SKM-1 treated with dmso at 0.1 percent for 144 hours (cell line): ENCODE results near the gene KRTAP1-3.
"Not testable (repeated sequence)": the region's sequence is repeated elsewhere in the genome, so short reads cannot be mapped to it uniquely, and the experiment has no call there.

Source experiments
- DNase-seq: peaks from one replicate; lab custom pipeline; 2025; ENCODE audit not compliant: unreplicated experiment; lab: John Stamatoyannopoulos, UW

Gene KRTAP1-3, protein sequence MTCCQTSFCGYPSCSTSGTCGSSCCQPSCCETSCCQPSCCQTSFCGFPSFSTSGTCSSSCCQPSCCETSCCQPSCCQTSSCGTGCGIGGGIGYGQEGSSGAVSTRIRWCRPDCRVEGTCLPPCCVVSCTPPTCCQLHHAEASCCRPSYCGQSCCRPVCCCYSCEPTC

DNA sequence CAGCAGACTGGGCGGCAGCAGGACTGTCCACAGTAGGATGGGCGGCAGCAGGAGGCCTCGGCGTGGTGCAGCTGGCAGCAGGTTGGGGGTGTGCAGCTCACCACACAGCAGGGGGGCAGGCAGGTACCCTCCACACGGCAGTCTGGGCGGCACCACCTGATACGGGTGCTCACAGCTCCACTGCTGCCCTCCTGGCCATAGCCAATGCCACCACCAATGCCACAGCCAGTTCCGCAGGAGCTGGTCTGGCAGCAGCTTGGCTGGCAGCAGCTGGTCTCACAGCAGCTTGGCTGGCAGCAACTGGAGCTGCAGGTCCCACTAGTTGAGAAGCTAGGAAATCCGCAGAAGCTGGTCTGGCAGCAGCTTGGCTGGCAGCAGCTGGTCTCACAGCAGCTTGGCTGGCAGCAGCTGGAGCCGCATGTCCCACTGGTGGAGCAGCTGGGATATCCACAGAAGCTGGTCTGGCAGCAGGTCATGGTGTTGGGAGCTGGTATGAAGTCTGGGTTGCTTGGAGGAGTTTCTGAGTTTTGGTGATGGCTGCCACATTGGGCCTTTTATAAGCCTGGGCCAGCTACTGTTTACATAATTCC, at the start of gene KRTAP1-3:
Gene KRTAP1-3 (minus strand): TSS at position 529 of the 590 bp plus-strand sequence. CDS start 53 bp downstream, at position 476.
- DNase-seq = not testable (repeated sequence)

DNA sequence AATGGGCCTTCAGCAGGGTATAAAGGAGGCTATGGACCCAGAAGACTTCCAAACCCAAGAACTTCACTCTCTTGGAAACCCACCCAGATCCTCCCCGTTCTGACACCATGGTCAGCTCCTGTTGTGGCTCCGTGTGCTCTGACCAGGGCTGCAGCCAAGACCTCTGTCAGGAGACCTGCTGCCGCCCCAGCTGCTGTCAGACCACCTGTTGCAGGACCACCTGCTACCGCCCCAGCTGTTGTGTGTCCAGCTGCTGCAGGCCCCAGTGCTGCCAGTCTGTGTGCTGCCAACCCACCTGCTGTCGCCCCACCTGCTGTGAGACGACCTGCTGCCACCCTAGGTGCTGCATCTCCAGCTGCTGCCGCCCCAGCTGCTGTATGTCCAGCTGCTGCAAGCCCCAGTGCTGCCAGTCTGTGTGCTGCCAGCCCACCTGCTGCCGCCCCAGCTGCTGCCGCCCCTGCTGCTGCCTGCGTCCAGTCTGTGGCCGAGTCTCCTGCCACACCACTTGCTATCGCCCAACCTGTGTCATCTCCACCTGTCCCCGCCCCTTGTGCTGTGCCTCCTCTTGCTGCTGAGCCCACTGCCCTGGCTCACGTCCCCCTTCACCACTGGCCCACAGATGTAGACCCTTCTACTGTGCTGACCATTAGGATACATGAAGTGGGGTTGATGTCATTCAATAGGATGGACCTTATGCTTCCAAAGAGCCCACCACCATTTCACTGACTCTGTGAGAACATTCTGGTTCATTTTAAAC, 49.6 kb upstream of the KRTAP1-3 start, which contains the start of gene KRTAP4-7:
Gene KRTAP4-7 (plus strand): TSS at position 51 of the 757 bp plus-strand sequence. CDS start 57 bp downstream, at position 108.
- not testable (repeated sequence) for DNase-seq

DNA sequence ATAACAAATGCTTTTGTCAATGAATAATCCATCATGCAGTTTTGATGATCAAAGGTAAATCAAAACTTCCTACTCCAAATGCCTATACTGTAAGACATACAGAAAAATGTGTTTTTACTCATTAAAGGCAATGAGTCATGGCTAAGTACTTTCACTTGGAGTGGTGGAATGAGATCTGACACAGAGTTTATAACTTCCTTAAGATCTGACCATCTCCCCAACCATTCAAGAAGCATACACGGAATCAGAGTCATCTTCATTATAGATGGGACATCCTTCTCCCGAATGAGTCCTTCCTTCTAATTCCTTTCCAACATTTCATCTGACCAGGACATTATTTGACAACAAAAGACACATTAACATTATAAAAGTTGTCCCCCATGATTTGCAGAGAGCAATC, 48.8 kb upstream of the KRTAP1-3 start:
- not testable (repeated sequence) for DNase-seq

DNA sequence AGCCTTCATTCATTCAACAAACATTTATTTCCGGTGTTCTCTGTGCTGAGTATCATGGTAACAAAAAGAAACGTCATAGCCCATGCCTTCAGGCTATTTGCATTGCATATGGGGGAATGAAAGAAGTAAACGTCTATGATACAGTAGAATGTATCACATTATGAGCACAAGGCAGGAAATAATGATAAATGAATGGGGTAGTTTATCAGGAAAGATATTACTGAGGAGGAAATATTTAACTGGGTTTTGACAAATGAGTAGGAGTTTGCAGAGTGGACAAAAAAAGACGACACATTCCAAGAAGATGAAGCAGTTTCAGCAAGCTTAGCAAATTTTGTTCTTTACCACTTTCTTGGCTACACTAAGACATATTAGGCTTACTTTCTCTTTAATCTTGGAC, 48.0 kb upstream of the KRTAP1-3 start:
- DNase-seq = no peak

DNA sequence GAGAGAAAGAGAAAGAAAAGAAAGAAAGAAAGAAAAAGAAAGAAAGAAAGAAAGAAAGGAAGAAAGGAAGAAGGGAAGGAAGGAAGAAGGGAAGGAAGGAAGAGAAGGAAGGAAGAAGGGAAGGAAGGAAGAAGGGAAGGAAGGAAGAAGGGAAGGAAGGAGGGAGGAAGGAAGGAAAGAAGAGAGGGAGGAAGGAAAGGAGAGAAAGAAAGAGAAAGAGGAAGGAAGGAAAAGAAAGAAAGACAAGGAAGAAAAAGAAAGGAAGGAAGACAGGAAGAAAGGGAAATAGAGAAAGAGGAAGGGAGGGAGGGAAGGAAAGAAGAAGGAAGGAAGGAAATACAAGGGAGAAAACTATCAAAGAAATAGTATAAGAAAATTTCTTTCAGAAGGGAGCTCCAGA, 42.1 kb upstream of the KRTAP1-3 start:
- no peak for DNase-seq

DNA sequence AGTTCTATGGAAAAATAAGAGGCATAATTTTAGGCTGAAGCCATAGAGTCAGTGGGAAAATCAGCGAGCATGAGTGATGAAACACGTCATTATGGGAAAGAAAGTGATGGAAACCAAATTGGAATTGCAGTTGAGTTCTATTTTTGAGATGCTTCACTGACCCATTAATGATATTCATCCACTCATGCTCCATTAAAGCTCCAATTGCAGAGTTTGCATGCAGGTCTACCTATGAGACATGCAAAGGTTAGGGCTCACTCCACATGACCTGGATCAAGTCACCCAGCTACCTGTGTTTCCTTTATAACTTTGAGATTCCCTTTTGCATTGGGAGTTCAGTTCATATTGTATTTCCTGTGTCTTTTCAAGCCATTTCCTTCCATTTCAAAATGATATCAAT, 39.0 kb upstream of the KRTAP1-3 start:
- no peak for DNase-seq

DNA sequence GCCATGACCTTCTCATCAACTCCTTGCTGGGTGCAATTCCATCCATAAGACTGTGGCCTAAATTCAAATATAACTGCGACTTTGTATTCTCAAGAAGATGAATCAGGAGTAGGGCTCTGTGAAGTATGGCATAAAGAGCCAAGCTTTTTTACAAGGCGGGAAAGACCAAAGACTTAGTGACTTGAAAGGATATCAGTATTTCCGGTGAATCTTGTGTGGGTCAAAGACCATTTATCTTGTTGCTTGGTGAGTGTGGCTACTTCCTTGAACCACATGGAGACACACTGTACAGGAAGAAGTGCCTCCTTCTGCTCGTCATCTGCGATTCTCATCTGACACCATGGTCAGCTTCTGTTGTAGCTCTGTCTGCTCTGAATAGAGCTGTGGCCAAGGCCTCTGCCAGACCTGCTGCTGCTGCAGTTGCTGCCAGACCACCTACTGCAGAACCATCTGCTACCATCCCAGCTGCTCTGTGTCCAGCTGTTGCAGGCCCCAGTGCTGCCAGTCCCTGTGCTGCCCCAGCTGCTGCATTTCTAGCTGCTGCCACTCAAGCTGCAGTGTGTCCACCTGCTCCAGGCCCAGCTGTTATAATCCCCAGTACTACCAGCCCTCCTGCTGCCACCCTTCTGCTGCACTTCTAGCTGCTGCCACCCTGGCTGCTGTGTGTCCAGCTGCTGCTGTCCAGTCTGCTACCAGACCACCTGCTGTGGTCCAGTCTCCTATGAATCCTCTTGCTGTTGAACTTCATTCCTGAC, 37.1 kb upstream of the KRTAP1-3 start:
- DNase-seq = no peak

DNA sequence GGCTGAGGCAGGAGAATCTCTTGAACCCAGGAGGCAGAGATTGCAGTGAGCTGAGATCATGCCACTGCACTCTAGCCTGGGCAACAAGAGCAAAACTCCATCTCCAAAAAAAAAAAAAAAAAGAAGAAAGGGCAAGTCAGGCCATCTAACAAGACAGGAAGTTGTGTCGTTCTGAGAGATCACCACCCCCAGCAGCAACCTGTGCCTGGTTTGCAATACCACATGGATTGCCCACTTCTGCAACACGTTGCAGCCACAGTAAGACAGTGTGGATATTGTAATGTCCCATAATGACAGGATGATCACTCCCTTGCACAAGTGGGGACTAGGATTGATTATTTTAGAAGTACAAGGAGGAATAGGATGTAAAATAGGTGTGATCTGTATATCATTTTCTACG, 34.4 kb upstream of the KRTAP1-3 start:
- no peak for DNase-seq

DNA sequence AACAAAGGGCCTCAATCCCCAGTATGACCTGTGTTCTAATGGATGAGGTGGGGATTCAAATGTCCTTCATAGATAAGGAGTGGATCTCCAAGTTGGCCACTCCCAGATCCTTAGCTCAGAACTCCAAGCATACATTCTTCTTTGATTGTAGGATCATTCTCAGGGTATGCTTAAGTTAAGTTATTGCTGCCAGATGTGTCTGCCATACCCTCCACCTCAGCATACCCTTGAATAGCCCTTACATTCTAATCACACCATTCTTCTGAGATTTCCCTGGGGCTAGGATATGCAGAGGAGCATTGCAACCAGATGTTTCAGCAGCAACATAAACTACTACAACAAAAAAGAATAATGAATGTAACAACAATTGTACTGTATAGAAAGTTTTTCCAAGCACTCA, 32.6 kb upstream of the KRTAP1-3 start:
- no peak for DNase-seq

DNA sequence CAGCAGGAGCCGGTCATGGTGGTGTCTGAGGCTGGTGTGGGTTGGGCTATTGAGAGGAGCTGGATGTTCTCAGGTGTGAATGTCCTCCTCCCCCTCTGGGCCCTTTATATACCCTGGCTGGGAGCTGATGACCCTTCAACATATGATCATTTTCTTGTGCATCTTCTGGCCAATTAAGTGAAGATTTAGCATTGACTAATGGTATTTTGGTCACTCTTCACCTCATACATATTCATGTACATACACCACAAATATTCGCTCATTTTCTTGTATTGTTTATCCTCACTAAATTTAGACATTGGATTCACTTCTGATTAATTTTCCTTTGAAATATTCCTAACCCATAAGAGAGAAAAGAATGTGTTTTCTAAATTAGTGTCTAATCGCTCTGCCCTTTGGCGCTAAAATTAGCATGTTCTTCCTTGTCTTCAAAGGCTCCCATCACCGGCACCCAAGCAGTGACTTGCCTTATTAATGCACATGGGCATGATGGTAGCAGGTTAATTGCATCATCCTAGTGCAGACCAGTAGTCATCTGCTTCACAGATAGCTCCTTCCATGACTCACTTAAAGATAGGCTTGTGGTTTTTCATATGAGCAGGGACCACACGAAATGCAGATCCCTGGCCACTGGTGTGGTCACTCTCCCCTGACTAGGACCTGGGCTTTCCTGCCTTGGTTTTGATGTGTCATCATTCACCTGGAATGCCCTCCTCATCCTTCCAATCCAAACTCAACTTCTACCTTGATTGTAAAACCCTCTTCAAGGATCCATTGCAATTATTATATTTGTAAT, 31.4 kb upstream of the KRTAP1-3 start, which contains the start of gene KRTAP2-4:
Gene KRTAP2-4 (minus strand): TSS at position 51 of the 796 bp plus-strand sequence. CDS start 34 bp downstream, at position 17.
- DNase-seq = no peak

DNA sequence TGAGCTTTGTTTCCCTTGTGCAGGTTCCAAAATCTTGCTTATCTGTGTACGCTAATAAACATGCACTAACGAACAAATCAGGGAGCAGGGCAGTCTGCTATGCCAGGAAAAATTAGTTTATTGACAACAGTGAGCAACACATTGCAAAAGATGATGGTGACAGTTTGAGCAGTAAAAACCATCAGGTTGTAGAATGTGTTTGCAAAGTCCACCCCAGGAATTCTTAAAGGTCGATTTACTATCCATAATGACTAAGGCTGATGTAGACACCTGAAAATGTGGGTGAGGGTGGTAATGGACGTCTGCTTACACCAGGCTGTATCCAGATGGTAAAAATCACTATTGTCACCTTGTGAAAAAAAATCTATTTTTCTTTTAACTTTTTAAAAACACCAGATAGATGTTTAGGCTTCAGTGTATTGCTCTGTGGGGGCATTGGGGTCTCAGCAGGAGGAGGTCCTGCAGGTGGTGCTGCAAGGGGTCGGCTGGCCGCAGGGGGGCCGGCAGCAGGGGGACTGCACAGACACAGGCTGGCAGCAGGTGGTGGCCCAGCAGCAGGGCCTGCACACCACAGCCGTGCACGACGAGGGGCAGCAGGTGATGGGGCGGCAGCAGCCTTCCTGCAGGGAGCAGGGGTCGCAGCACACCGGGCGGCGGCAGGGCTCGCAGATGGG, 30.5 kb upstream of the KRTAP1-3 start:
- DNase-seq = not testable (repeated sequence)

DNA sequence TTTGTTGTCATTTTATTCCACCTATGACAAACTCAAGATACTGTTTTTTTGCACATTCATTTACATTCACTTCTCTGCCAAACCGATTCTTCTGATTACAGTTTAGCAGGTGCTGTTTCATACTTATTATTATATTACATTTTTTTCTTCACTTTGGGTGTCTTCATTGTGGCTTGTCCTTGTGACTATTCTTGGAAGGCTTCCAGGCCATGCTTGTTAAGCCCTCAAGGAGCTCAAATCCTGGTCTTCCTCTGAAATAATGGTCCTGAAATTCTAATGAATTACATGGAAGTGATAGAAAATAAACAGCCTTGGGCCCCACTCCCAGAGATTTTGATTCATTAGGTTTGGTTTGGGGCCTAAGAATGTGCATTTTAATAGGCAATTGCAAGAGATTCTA, 29.6 kb upstream of the KRTAP1-3 start:
- DNase-seq = no peak

DNA sequence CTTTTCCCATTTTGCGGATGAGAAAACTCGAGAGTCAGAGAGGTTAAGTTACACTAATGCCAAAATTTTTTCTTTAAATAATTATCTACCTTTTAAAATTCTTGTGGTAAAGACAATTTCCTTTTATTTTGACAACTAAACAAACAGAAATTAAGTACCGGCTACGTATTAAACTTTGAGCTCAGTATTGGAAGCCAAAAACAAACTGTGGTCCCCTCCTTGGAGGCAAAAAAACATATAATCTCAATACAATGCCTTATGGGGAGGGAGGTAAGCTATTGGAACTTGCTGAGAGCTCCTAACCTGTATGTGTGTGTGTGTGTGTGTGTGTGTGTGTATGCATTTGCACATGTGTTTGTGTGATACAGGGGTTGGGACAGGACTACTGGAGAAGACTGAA, 28.8 kb upstream of the KRTAP1-3 start:
- DNase-seq = no peak

DNA sequence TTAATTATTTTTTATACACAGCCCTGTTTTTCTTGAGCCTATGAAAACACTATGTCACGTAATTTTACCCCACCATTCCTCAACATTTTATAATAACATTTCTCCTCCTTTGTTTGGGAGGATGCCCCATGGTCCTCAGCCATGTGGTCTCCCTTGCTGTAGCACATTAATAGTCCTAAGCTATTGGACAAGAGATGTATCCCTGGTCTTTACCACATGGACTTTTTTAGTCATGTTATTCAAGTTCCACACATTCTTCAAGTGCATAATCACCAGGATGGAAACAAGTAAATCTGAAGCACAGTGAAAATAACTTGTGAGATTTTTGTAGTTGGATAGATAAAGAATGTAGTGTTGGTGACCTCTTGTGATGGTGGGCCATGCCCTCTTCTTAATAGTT, 27.3 kb upstream of the KRTAP1-3 start:
- no peak for DNase-seq

DNA sequence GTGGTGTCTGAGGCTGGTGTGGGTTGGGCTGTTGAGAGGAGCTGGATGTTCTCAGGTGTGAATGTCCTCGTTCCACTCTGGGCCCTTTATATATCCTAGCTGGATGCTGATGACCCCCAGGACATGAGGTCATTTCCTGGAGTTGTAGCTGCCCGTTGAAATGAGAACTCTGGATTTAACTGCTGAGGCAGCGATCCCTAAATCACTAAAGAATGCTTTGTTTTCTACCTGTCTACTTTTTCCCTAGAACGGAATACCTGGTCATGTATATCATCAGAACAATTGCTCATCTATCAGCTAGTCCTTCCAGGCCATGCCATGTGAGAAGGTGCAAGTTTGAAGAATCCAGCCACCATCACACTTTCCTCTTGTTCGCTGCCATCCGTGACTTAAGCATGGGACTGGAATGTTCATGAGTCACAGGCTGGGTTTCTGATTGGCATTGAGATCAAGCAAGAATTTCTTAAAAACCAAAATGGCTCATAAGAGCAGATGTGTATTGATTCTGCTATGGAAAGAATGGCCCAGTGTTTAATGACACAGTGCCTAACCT, 25.5 kb upstream of the KRTAP1-3 start, which contains the start of gene KRTAP2-3:
Gene KRTAP2-3 (minus strand): TSS at position 63 of the 553 bp plus-strand sequence. CDS start 64 bp downstream, outside the sequence.
- no peak for DNase-seq

DNA sequence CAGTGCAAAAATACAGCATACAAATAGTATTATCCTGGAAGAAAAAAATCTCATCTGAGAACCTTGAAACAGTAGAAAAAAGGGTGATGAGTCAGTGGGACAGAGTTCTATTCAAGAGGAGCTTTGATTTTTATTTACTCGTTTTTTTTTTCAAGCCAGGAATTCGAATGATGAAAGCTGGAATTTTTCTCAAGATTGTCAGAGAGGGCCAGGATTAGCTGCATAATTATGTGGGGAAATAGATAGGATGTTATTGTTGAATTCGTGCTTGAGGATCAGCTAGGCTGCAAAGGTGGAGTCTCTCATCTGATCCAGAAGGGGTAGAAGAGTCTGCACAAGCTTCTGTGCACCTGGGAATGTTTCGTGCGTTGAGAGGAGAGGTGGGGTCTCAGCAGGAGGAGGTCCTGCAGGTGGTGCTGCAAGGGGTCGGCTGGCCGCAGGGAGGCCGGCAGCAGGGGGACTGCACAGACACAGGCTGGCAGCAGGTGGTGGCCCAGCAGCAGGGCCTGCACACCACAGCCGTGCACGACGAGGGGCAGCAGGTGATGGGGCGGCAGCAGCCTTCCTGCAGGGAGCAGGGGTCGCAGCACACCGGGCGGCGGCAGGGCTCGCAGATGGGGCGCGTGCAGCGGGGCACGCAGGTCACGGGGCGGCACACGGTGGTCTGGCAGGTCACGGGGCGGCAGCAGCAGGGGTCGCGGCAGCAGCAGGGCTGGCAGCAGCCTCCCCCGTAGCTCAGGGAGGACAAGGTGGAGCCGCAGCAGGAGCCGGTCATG, 24.8 kb upstream of the KRTAP1-3 start:
- DNase-seq = not testable (repeated sequence)

DNA sequence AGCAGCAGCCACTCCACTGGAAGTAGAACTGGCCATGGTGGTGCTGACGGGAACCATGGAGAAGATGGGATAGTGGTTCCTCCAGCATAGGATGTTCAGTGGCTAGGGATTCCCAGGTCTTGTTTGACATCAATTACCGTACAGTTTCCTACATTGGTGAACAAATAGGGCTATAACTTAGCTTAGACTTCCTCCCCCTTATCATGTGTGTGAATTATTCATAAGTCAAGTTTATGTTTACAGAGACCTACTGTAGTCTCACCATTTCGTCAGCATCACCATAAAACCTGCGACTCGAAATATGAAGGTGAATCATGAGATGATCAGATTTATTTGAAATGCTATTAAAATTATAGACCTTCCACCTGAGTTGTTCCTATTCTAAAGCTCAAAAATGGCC, 24.1 kb upstream of the KRTAP1-3 start:
- no peak for DNase-seq

DNA sequence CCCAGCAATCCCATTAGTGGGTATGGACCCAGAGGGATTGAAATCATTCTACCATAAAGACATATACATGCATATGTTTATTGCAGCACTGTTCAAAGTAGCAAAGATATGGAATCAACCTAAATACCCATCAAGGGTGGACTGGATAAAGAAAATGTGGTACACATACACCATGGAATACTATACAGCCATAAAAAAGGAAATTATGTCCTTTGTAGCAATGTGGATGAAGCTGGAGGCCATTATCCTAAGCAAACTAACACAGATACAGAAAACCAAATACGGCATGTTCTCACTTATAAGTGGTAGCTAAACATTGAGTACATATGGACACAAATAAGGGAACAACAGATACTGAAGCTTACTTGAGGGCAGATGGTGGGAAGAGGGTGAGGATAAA, 22.9 kb upstream of the KRTAP1-3 start:
- no peak for DNase-seq

DNA sequence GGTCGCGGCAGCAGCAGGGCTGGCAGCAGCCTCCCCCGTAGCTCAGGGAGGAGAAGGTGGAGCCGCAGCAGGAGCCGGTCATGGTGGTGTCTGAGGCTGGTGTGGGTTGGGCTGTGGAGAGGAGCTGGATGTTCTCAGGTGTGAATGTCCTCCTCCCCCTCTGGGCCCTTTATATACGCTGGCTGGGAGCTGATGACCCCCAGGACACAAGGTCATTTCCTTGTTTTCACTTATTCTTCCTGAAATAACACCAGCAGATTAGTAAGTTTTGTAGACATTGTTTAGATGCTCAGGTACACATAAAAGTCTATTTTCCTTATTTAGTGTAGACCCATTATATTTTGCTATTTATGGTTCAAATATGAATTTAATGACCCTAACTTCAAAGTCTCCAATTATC, 20.5 kb upstream of the KRTAP1-3 start, which contains the start of gene KRTAP2-2:
Gene KRTAP2-2 (minus strand): TSS at position 101 of the 400 bp plus-strand sequence. CDS start 19 bp downstream, at position 82.
- DNase-seq = not testable (repeated sequence)
